GM13976 (cell line): ENCODE results near the gene ATXN10.

ENCODE experiments used
- DNase-seq: peaks from one replicate; pipeline ENCODE4 v3.0.0; 2012; ENCODE audit warnings: low spot score
- in situ Hi-C: fragments of 300-500 bp; cut with MboI; formaldehyde crosslinking; loops from one replicate; pipeline ENCODE4 v1.12.0; 2022; ENCODE audit warnings: low sequenced_read_pairs, mixed read lengths, inconsistent platforms; ENCODE audit not compliant: unreplicated experiment
- TF ChIP-seq, protein P1 (sequence below): IDR thresholded peaks from 2 replicates; pipeline ENCODE4 v1.5.1; 2012; ENCODE audit warnings: borderline replicate concordance, mild to moderate bottlenecking; ENCODE audit not compliant: insufficient read depth; ENCODE audit errors: extremely low read depth, missing control alignments, control extremely low read depth

Gene ATXN10

DNA sequence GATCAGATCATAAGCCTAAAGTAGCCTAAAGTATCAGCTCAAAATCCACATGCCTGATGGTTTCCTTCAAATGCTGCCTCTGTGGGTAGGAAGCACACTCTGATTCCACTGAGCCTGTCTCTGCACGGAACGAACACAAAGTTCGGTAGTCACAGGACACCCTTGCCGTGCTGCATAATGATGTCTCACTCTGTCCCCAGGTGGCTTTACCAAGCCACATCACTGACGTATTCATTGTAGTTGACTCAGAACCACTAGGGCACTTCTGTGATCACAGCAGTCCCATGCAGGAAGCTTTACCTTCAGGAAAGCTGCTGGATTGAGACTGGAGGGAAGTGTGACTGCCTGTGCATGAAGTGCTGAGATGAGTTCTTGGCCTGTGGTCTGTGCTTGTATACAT lies 147.7 kb downstream of the ATXN10 start:
- in situ Hi-C loops: no loop called here
- DNase-seq: no peak
- TF ChIP-seq, protein P1, sequence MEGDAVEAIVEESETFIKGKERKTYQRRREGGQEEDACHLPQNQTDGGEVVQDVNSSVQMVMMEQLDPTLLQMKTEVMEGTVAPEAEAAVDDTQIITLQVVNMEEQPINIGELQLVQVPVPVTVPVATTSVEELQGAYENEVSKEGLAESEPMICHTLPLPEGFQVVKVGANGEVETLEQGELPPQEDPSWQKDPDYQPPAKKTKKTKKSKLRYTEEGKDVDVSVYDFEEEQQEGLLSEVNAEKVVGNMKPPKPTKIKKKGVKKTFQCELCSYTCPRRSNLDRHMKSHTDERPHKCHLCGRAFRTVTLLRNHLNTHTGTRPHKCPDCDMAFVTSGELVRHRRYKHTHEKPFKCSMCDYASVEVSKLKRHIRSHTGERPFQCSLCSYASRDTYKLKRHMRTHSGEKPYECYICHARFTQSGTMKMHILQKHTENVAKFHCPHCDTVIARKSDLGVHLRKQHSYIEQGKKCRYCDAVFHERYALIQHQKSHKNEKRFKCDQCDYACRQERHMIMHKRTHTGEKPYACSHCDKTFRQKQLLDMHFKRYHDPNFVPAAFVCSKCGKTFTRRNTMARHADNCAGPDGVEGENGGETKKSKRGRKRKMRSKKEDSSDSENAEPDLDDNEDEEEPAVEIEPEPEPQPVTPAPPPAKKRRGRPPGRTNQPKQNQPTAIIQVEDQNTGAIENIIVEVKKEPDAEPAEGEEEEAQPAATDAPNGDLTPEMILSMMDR: no peak

DNA sequence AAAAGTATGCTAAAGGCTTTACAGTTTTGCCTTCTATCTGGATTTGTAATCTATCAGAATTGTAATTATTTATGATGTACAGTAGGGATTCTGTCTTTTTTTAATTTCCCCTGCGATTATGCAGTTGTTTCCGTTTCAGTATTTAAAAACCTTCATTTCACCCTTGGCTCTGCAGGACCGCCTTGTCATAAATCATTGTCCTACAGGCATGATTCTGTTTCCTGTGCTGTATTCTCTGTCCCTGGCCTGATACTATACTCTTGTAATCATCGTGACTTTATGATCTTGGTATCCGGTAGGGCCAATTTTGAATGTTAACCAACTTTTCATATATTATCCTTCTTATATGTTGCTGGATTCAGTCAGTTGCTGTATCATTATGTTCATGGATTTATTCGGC lies 151.7 kb downstream of the ATXN10 start:
- TF ChIP-seq, protein P1: no peak
- no peak for DNase-seq
- in situ Hi-C loops: no loop called here

DNA sequence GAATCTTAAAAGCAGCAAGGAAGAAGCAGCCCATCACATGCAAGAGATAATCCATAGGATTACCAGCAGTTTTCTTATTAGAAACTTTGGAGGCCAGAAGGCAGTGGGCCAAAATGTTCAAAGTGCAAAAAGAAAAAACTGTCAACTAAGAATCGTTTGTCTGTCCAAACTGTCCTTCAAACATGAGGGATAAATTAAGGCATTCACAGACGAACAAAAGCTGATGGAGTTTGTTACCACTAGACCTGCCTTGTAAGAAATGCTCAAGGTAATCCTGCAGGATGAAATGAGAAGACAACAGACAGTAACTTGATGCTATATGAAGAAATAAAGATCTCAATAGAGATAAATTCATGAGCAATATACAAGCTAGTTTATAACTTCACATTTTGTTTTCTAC lies 154.9 kb downstream of the ATXN10 start:
- TF ChIP-seq, protein P1: no peak
- DNase-seq: no peak
- in situ Hi-C loops: no loop called here

DNA sequence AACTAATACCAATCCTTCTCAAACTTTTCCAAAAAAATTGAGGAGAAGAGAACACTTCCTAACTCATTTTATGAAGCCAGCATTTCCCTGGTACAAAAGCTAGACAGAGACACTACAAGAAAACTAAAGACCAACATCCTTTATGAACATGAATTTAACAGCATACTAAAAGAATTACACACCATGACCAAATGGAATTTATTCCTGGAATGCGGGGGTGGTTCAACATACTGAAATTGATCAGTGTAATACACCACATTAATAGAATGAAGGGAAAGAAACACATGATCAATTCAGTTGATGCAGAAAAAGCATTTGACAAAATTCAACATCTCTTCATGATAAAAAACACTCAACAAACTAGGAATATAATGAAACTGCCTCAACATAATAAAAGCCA lies 157.2 kb downstream of the ATXN10 start:
- no peak for DNase-seq
- in situ Hi-C loops: no loop called here
- TF ChIP-seq, protein P1: no peak

DNA sequence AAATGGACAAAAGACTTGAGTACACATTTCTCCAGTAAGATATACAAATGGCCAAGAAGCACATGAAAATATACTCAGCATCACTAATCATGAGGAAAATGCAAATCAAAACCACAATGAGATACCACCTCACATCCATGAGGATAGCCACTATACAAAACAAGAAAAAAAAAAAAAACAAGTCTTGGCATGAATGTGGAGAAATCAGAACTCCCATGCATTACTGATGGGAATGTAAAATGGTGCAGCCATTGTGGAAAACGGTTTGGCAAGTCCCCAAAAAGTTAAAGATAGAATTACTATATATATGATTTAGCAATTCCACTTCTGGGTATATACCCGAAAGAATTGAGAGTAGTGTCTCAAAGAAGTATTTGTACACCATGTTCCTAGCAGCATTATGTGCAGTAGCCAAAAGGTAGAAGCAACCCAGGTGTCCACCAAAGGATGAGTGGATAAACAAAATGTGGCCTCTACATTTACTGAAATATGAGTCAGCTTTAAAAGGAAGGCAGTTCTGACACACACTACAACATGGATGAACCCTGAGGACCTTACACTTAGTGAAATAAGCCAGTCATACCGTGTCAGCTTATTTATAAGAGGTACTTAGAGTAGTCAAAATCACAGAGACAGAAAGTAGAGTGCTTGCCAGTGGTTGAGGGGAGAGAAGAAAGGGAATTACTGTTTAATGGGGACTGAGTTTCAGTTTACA lies 159.1 kb downstream of the ATXN10 start:
- in situ Hi-C loops: no loop called here
- TF ChIP-seq, protein P1: no peak
- DNase-seq: no peak

DNA sequence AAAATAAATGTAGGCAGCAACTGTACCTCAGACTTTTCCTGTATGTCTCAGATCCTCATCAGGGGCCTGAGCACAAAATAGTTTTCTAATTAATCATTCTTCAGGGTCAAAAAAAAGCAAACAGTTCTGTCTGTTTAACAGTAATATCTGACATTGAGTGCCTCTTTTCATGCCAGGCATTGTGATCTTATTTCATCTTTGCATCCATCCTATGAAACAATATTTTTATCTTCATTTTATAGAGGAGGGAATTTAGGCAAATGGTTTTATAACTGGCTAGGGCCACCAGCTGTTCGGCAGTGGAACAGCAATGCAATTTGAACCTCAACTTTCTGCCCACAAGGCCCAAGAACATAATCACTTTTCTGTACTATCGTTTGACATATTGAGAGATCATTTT lies 159.8 kb downstream of the ATXN10 start:
- DNase-seq: no peak
- in situ Hi-C loops: no loop called here
- TF ChIP-seq, protein P1: peak; percentile 46
